H1 (cell line): ENCODE data around the gene GRM1. TPM values are rescaled to one million over a fixed set of nuclear protein-coding genes. Genes with fewer than 3 reads are reported as not detected.

ENCODE experiments used
- CTCF ChIA-PET: fragments of 300-600 bp; sonication (Branson Sonifier 250); formaldehyde crosslinking; loops from one replicate; lab custom pipeline; 2021; ENCODE audit not compliant: partially characterized antibody; lab: Charles Lee
- POLR2A ChIA-PET: fragments of 300-600 bp; sonication (Branson Sonifier 250); formaldehyde crosslinking; loops from one replicate; lab custom pipeline; 2021; ENCODE audit warnings: inconsistent platforms; ENCODE audit not compliant: partially characterized antibody; lab: Charles Lee
- DNase-seq, 2 experiments: peaks; one replicate each; pipeline versions ENCODE4 v3.0.0 to v3.0.0-alpha.2; 2010 to 2022; ENCODE audit warnings: low spot score in 2 of 2, low read depth in 1 of 2, mixed read lengths in 1 of 2
- FAIRE-seq: peaks from 2 replicates; lab custom pipeline; 2011; peaks lifted over from hg19 to GRCh38; lab: Jason Lieb, UNC
- H2AFZ ChIP-seq: 2 replicates; pipeline ENCODE4 v1.8.1; 2012; ENCODE audit warnings: low read length, inconsistent platforms
- H2AK5ac ChIP-seq: 2 replicates; pipeline ENCODE4 v1.6.1; 2013; ENCODE audit warnings: low read depth, low read length
- H2BK120ac ChIP-seq: replicated peaks from 2 replicates; pipeline ENCODE3; 2013; ENCODE audit warnings: low read depth, low read length, inconsistent platforms
- H2BK12ac ChIP-seq: 2 replicates; pipeline ENCODE4 v1.6.1; 2013; ENCODE audit warnings: low read depth, low read length
- H2BK15ac ChIP-seq: 2 replicates; pipeline ENCODE4 v1.6.1; 2013; ENCODE audit warnings: low read length
- H2BK20ac ChIP-seq: 2 replicates; pipeline ENCODE4 v1.6.1; 2013; ENCODE audit warnings: low read length
- H2BK5ac ChIP-seq: 2 replicates; pipeline ENCODE4 v1.6.1; 2013; ENCODE audit warnings: low read depth, low read length
- H3K14ac ChIP-seq: 2 replicates; pipeline ENCODE4 v1.6.1; 2013; ENCODE audit warnings: inconsistent platforms; ENCODE audit not compliant: insufficient read length
- H3K18ac ChIP-seq: 2 replicates; pipeline ENCODE4 v1.6.1; 2013; ENCODE audit warnings: low read length; ENCODE audit errors: extremely low read depth
- H3K23ac ChIP-seq: 2 replicates; pipeline ENCODE4 v1.6.1; 2013; ENCODE audit warnings: inconsistent platforms; ENCODE audit not compliant: insufficient read length
- H3K23me2 ChIP-seq: 2 replicates; pipeline ENCODE4 v1.6.1; 2013; ENCODE audit warnings: low read depth, low read length
- H3K27ac ChIP-seq: 2 replicates; pipeline ENCODE4 v1.6.1; 2011; ENCODE audit warnings: low read depth, low read length, inconsistent platforms
- H3K27me3 ChIP-seq, 4 experiments: replicated peaks in 1 of 4; 1 replicate in 1 of 4; 2 replicates in 3 of 4; pipeline versions ENCODE4 v1.6.1 to v1.8.1; 2011 to 2013; ENCODE audit warnings: low read length in 3 of 4, mild to moderate bottlenecking in 3 of 4, inconsistent platforms in 2 of 4, mixed read lengths in 2 of 4, moderate library complexity in 1 of 4; ENCODE audit not compliant: control insufficient read depth in 3 of 4, insufficient read depth in 3 of 4; ENCODE audit errors: extremely low read depth in 1 of 4
- H3K36me3 ChIP-seq, 4 experiments: 2 replicates each; pipeline versions ENCODE4 v1.6.1 to v1.8.1; 2011 to 2013; ENCODE audit warnings: mild to moderate bottlenecking in 4 of 4, low read length in 3 of 4, moderate library complexity in 2 of 4, control low read depth in 1 of 4, inconsistent platforms in 1 of 4; ENCODE audit not compliant: insufficient read depth in 4 of 4, control insufficient read depth in 2 of 4
- H3K4ac ChIP-seq: replicated peaks from 2 replicates; pipeline ENCODE3; 2013; ENCODE audit warnings: low read length, low read depth, mixed read lengths, inconsistent platforms; ENCODE audit not compliant: insufficient read length
- H3K4me1 ChIP-seq, 4 experiments: replicated peaks in 1 of 4; 1 replicate in 1 of 4; 2 replicates in 3 of 4; pipeline versions ENCODE4 v1.6.1 to v1.8.1; 2011 to 2013; ENCODE audit warnings: low read length in 3 of 4, inconsistent platforms in 2 of 4, mixed read lengths in 1 of 4; ENCODE audit not compliant: insufficient read depth in 4 of 4, control insufficient read depth in 3 of 4
- H3K4me2 ChIP-seq, 2 experiments: 2 replicates each; pipeline versions ENCODE4 v1.6.1 to v1.8.1; 2011 to 2013; ENCODE audit warnings: low read depth in 2 of 2, low read length in 2 of 2, control low read depth in 1 of 2, inconsistent platforms in 1 of 2, mild to moderate bottlenecking in 1 of 2; ENCODE audit not compliant: insufficient read depth in 1 of 2
- H3K4me3 ChIP-seq, 4 experiments: fragments of 200-600, 300-600 bp in 1 of 4; sonication (generic), shearing (Covaris generic), sonication (Bioruptor Twin) in 1 of 4; 2 replicates each; pipeline versions ENCODE4 v1.5.1 to v1.8.1; 2011 to 2016; ENCODE audit warnings: low read length in 4 of 4, low read depth in 3 of 4, control low read depth in 2 of 4, inconsistent platforms in 2 of 4, mild to moderate bottlenecking in 2 of 4, mixed read lengths in 1 of 4, moderate library complexity in 1 of 4; ENCODE audit not compliant: insufficient read depth in 2 of 4; ENCODE audit errors: extremely low read depth in 1 of 4
- H3K56ac ChIP-seq: replicated peaks from 2 replicates; pipeline ENCODE3; 2013; ENCODE audit warnings: low read depth, mild to moderate bottlenecking, mixed read lengths, low read length, inconsistent platforms; ENCODE audit not compliant: insufficient read length
- H3K79me1 ChIP-seq: 2 replicates; pipeline ENCODE4 v1.6.1; 2013; ENCODE audit warnings: low read depth, low read length, control low read depth
- H3K79me2 ChIP-seq, 2 experiments: 2 replicates each; pipeline versions ENCODE4 v1.6.1 to v1.8.1; 2012 to 2013; ENCODE audit warnings: low read length in 2 of 2, mild to moderate bottlenecking in 2 of 2, inconsistent platforms in 1 of 2; ENCODE audit not compliant: insufficient read depth in 2 of 2, control insufficient read depth in 1 of 2
- H3K9ac ChIP-seq, 4 experiments: replicated peaks in 1 of 4; 1 replicate in 1 of 4; 2 replicates in 3 of 4; pipeline versions ENCODE4 v1.6.1 to v1.8.1; 2011 to 2013; ENCODE audit warnings: low read depth in 3 of 4, low read length in 3 of 4, control low read depth in 2 of 4, mild to moderate bottlenecking in 2 of 4, moderate library complexity in 2 of 4, inconsistent platforms in 1 of 4; ENCODE audit errors: extremely low read depth in 1 of 4
- H3K9me3 ChIP-seq, 2 experiments: 2 replicates each; pipeline versions ENCODE4 v1.6.1 to v1.8.1; 2012 to 2013; ENCODE audit warnings: mild to moderate bottlenecking in 2 of 2, moderate library complexity in 2 of 2, control low read depth in 1 of 2, inconsistent platforms in 1 of 2, low read depth in 1 of 2, low read length in 1 of 2, mixed read lengths in 1 of 2; ENCODE audit not compliant: insufficient read depth in 2 of 2
- H4K20me1 ChIP-seq, 2 experiments: replicated peaks in 1 of 2; 2 replicates each; pipeline versions ENCODE3 to v1.8.1; 2011 to 2013; ENCODE audit warnings: inconsistent platforms in 2 of 2, low read length in 2 of 2, mild to moderate bottlenecking in 1 of 2; ENCODE audit not compliant: insufficient read depth in 2 of 2, control insufficient read depth in 1 of 2
- H4K5ac ChIP-seq: 2 replicates; pipeline ENCODE4 v1.6.1; 2013; ENCODE audit warnings: low read length, low read depth, mixed read lengths, inconsistent platforms; ENCODE audit not compliant: insufficient read length
- H4K8ac ChIP-seq: 2 replicates; pipeline ENCODE4 v1.8.0; 2013; ENCODE audit warnings: mild to moderate bottlenecking, moderate library complexity, low read length, inconsistent platforms; ENCODE audit not compliant: insufficient read depth; ENCODE audit errors: extremely low read depth
- H4K91ac ChIP-seq: replicated peaks from 2 replicates; pipeline ENCODE3; 2013; ENCODE audit warnings: low read length, mixed read lengths, inconsistent platforms; ENCODE audit not compliant: insufficient read length
- JUN ChIP-seq: IDR thresholded peaks from 2 replicates; pipeline ENCODE4 v1.6.1; 2011; ENCODE audit warnings: low read depth, mild to moderate bottlenecking, improper control_type of control experiment, low read length
- JUND ChIP-seq: IDR thresholded peaks from 2 replicates; pipeline ENCODE4 v1.6.1; 2011; ENCODE audit warnings: mild to moderate bottlenecking, improper control_type of control experiment, low read length
- RAD21 ChIP-seq, 2 experiments: IDR thresholded peaks in 1 of 2; conservative IDR thresholded peaks in 1 of 2; 2 replicates each; pipeline ENCODE4 v1.6.1; 2011; ENCODE audit warnings: low read depth in 2 of 2, low read length in 2 of 2, improper control_type of control experiment in 1 of 2, inconsistent platforms in 1 of 2, mild to moderate bottlenecking in 1 of 2, moderate library complexity in 1 of 2
- TEAD4 ChIP-seq: IDR thresholded peaks from 2 replicates; pipeline ENCODE4 v1.6.1; 2012; ENCODE audit warnings: low read depth, low read length, inconsistent platforms, mixed read lengths
- polyA plus RNA-seq, 7 experiments: library from polyadenylated mRNA; depleted of rRNA in 3 of 7; stranded (reverse) in 5 of 7; unstranded in 2 of 7; fragments of >200 nt in 5 of 7; fragments of 200-250 nt in 2 of 7; gene quantifications; 1 replicate in 5 of 7; 2 replicates in 1 of 7; 4 replicates in 1 of 7; pipeline versions ENCODE4 v1.2.1 to v1.2.3, GENCODE V29; 2011 to 2013; ENCODE audit warnings: missing spikeins in 2 of 7, mixed read lengths in 2 of 7
- total RNA-seq: library from RNA; stranded (reverse); fragmentation: NEBNext Ultra II Directional; extraction: Animal tissue kit (Norgen Biotek cat#: 25700); gene quantifications from 2 replicates; pipeline ENCODE4 v1.2.1, GENCODE V29; 2021

The GRM1 gene
- total and polyA plus RNA-seq, 2 of the 8 experiments (the other 6 are each of a cell fraction or from before 2014, with no cell fraction given): 0.15 to 1.3 TPM

- Histone ChIP-seq H3K9ac (no peak overlapping the region), H3K9me3 (no peaks in the 10 kb centered on the region), H2BK15ac (no peak overlapping the region), H2BK20ac (no peak overlapping the region; the same call in 1 of the 2 replicates), H3K27me3 (no peaks in the 10 kb centered on the region), H3K27ac (no peak overlapping the region), H3K56ac (no peak overlapping the region), H3K18ac (no peak overlapping the region), H3K23ac (no peak overlapping the region), H2AK5ac (no peak overlapping the region), H4K8ac (no peak overlapping the region), H3K4me2 (peak overlapping the region in 1 of 2 experiments; percentile 6; a peak in 1 of 4 replicates), H3K23me2 (no peaks in the 10 kb centered on the region), H2BK5ac (no peak overlapping the region; the same call in 1 of the 2 replicates), H3K79me2 (no peaks in the 10 kb centered on the region), H4K91ac (no peak overlapping the region), H3K4ac (no peak overlapping the region), H3K79me1 (no peaks in the 10 kb centered on the region), H3K36me3 (no peaks in the 10 kb centered on the region), H4K20me1 (no peaks in the 10 kb centered on the region), H2BK12ac (no peak overlapping the region), H3K4me1 (no peaks in the 10 kb centered on the region; a peak in 1 of 7 replicates), H3K4me3 (no peak overlapping the region; a peak in 1 of 8 replicates), H4K5ac (no peak overlapping the region), H3K14ac (no peak overlapping the region), H2BK120ac (no peak overlapping the region), H2AFZ (no peak overlapping the region)
- DNase-seq (no peak), FAIRE-seq (no peak)
- ChIA-PET CTCF (interaction anchor here (0.7 to 1.0 kb wide), 3 partner anchors 9 to 426 kb away, joined by 3 read pairs; no protein-coding TSS in a partner anchor), POLR2A (no interaction called here)
- TF ChIP-seq JUND (peak; percentile 86), JUN (peak; percentile 73; the same call in 1 of the 2 replicates), TEAD4 (peak; percentile 35; the same call in 1 of the 2 replicates), RAD21 (IDR thresholded peaks at IDR 0.05 in 1 of 2, conservative IDR thresholded peaks at IDR 0.05 in 1 of 2; ENCODE audit: low read depth in 2 of 2, low read length in 2 of 2) (no peak)
These were observed 11.2 kb upstream of the GRM1 start for GRCh38 chr6:146017672-146018071.
